CD1c-positive myeloid dendritic cell (primary cell): ENCODE results near the gene UBE2L6.

Source experiments
- DNase-seq: peaks from one replicate; pipeline ENCODE4 v3.0.0-alpha.2; 2016; ENCODE audit errors: extremely low spot score

The UBE2L6 gene

GRCh38 chr11:57530215-57530595, 37.3 kb downstream of the UBE2L6 start:
- DNase-seq: no peak

GRCh38 chr11:57529012-57529411, 38.5 kb downstream of the UBE2L6 start:
- no peak for DNase-seq

GRCh38 chr11:57527056-57527631, 40.3 kb downstream of the UBE2L6 start:
- peak; percentile 75 for DNase-seq

GRCh38 chr11:57523419-57523818, 44.1 kb downstream of the UBE2L6 start:
- DNase-seq: no peak

GRCh38 chr11:57521116-57521515, 46.4 kb downstream of the UBE2L6 start:
- no peak for DNase-seq

- no peak for DNase-seq
Observed at GRCh38 chr11:57516061-57516443, 51.4 kb downstream of the UBE2L6 start.

- peak; percentile 6 for DNase-seq
Observed at GRCh38 chr11:57515332-57516060, 52.0 kb downstream of the UBE2L6 start, which contains the start of gene SLC43A1. Gene SLC43A1, minus strand, starts transcription at chr11:57515702. Its CDS starts 1,591 bp downstream, at chr11:57514111.

GRCh38 chr11:57514538-57515331, 52.7 kb downstream of the UBE2L6 start:
- DNase-seq: peak; percentile 32

- peak; percentile 37 for DNase-seq
Observed at GRCh38 chr11:57513911-57514537, 53.4 kb downstream of the UBE2L6 start.

GRCh38 chr11:57513452-57513795, 54.0 kb downstream of the UBE2L6 start:
- DNase-seq: no peak

GRCh38 chr11:57512646-57513451, 54.6 kb downstream of the UBE2L6 start:
- no peak for DNase-seq

- no peak for DNase-seq
Observed at GRCh38 chr11:57511741-57512430, 55.6 kb downstream of the UBE2L6 start.

GRCh38 chr11:57508341-57509170, 58.9 kb downstream of the UBE2L6 start:
- no peak for DNase-seq

- DNase-seq: no peak
Observed at GRCh38 chr11:57506522-57506921, 61.0 kb downstream of the UBE2L6 start.

GRCh38 chr11:57504511-57504910, 63.0 kb downstream of the UBE2L6 start:
- DNase-seq: no peak

GRCh38 chr11:57502870-57503269, 64.6 kb downstream of the UBE2L6 start:
- DNase-seq: no peak

- no peak for DNase-seq
Observed at GRCh38 chr11:57502376-57502775, 65.1 kb downstream of the UBE2L6 start.

- DNase-seq: no peak
Observed at GRCh38 chr11:57501953-57502352, 65.5 kb downstream of the UBE2L6 start.
